GM21619 (cell line): ENCODE data around the gene VGLL4.
"Not testable (repeated sequence)": the region's sequence is repeated elsewhere in the genome, so short reads cannot be mapped to it uniquely, and the experiment has no call there.

ENCODE experiments used
- ATAC-seq: cut with Tn5 transposase; IDR thresholded peaks from one replicate; pipeline ENCODE4 v1.9.1; 2021; ENCODE audit not compliant: unreplicated experiment

The VGLL4 gene

GRCh38 chr3:11536132-11536935 lies 107.4 kb downstream of the VGLL4 start:
- ATAC-seq: no peak

- no peak for ATAC-seq
Measured at GRCh38 chr3:11535243-11535960, 108.3 kb downstream of the VGLL4 start.

- no peak for ATAC-seq
Measured at GRCh38 chr3:11534793-11535101, 109.0 kb downstream of the VGLL4 start.

- ATAC-seq: no peak
Measured at GRCh38 chr3:11534011-11534792, 109.5 kb downstream of the VGLL4 start.

GRCh38 chr3:11532931-11533391 lies 110.8 kb downstream of the VGLL4 start:
- no peak for ATAC-seq

- ATAC-seq: no peak
Measured at GRCh38 chr3:11530153-11530721, 113.5 kb downstream of the VGLL4 start.

GRCh38 chr3:11529281-11529680 lies 114.4 kb downstream of the VGLL4 start:
- ATAC-seq: no peak

- not testable (repeated sequence) for ATAC-seq
Measured at GRCh38 chr3:11526121-11526520, 117.6 kb downstream of the VGLL4 start.

GRCh38 chr3:11523572-11524101 lies 120.1 kb downstream of the VGLL4 start:
- no peak for ATAC-seq

- ATAC-seq: no peak
Measured at GRCh38 chr3:11522953-11523571, 120.7 kb downstream of the VGLL4 start.

- no peak for ATAC-seq
Measured at GRCh38 chr3:11522398-11522715, 121.4 kb downstream of the VGLL4 start.

GRCh38 chr3:11521167-11521566 lies 122.5 kb downstream of the VGLL4 start:
- no peak for ATAC-seq

GRCh38 chr3:11517601-11518000 lies 126.1 kb downstream of the VGLL4 start:
- ATAC-seq: no peak

GRCh38 chr3:11514191-11514821 lies 129.4 kb downstream of the VGLL4 start:
- no peak for ATAC-seq

GRCh38 chr3:11513817-11514135 lies 129.9 kb downstream of the VGLL4 start:
- no peak for ATAC-seq

- ATAC-seq: not testable (repeated sequence)
Measured at GRCh38 chr3:11513125-11513816, 130.4 kb downstream of the VGLL4 start.

GRCh38 chr3:11511606-11512005 lies 132.1 kb downstream of the VGLL4 start:
- not testable (repeated sequence) for ATAC-seq

- no peak for ATAC-seq
Measured at GRCh38 chr3:11510356-11510755, 133.4 kb downstream of the VGLL4 start.

GRCh38 chr3:11510001-11510340 lies 133.7 kb downstream of the VGLL4 start:
- no peak for ATAC-seq
